Upper lobe of left lung (tissue), 6 donors: ENCODE measurements around the gene SPATA2. TPM values are rescaled to one million over a fixed set of nuclear protein-coding genes. Genes with fewer than 3 reads are reported as not detected.

Experiments used
- ATAC-seq, 2 donors: fragments of 200-7000 bp; cut with Tn5 transposase; one replicate each; pipeline ENCODE4 v1.9.1; 2022; ENCODE audit warnings: mild to moderate bottlenecking in 2 of 2, moderate library complexity in 2 of 2; ENCODE audit not compliant: low FRiP score in 2 of 2
- DNase-seq, 2 donors: peaks; one replicate each; pipeline ENCODE4 v3.0.0-alpha.2; 2019 to 2020
- H3K27ac ChIP-seq, 4 donors: fragments of 200-600 bp; sonication (generic); one replicate each; pipeline ENCODE4 v1.5.1; 2016 to 2019
- H3K27me3 ChIP-seq, 4 donors: fragments of 200-600 bp; sonication (generic); one replicate each; pipeline ENCODE4 v1.5.1; 2017 to 2019
- H3K36me3 ChIP-seq, 4 donors: fragments of 200-600 bp; sonication (generic); one replicate each; pipeline ENCODE4 v1.5.1; 2016 to 2019
- H3K4me1 ChIP-seq, 4 donors: fragments of 200-600 bp; sonication (generic); one replicate each; pipeline ENCODE4 v1.5.1; 2018 to 2019
- H3K4me3 ChIP-seq, 4 donors: fragments of 200-600 bp; sonication (generic); one replicate each; pipeline ENCODE4 v1.5.1; 2017 to 2019; ENCODE audit warnings: mild to moderate bottlenecking in 2 of 4, moderate library complexity in 1 of 4
- H3K9me3 ChIP-seq, 4 donors: fragments of 200-600 bp; sonication (generic); one replicate each; pipeline ENCODE4 v1.5.1; 2018 to 2019
- CTCF ChIP-seq, 6 experiments: fragments of 450-650 bp in 4 of 6; fragments of 200-600 bp in 2 of 6; sonication (generic) in 2 of 6; IDR thresholded peaks; one replicate each; pipeline ENCODE4 v1.5.1; 2016 to 2019; ENCODE audit warnings: antibody characterized with exemption in 6 of 6
- EP300 ChIP-seq, 4 donors: sonication (generic); formaldehyde crosslinking; IDR thresholded peaks; one replicate each; pipeline ENCODE4 v1.5.1; 2017; ENCODE audit warnings: antibody characterized with exemption in 4 of 4, control low read depth in 2 of 4
- POLR2A ChIP-seq, 4 donors: fragments of 450-650 bp; IDR thresholded peaks; one replicate each; pipeline ENCODE4 v1.5.1; 2016 to 2017; ENCODE audit warnings: antibody characterized with exemption in 4 of 4, mild to moderate bottlenecking in 2 of 4
- POLR2AphosphoS5 ChIP-seq, 2 donors: sonication (generic); formaldehyde crosslinking; IDR thresholded peaks; one replicate each; pipeline ENCODE4 v1.5.1; 2017; ENCODE audit warnings: antibody characterized with exemption in 2 of 2
- WGBS, 2 donors: methylation state at CpG; one replicate each; pipeline ENCODE4 v1.1.5; 2017 to 2018; 5-methylcytosine and 5-hydroxymethylcytosine counted together
- total RNA-seq, 6 donors: library from RNA; depleted of rRNA in 4 of 6; stranded (reverse); fragments of >200 nt in 4 of 6; gene quantifications; one replicate each; pipeline versions ENCODE4 v1.1.0 to v1.2.1, GENCODE V29; 2016 to 2021
- donor health status: DM: no; HTN: no; CAD: no; lungs with moderate emphysema.
- donor health status: DM: no; HTN: yes; CAD: no; lungs with severe emphysema.

Gene SPATA2
- total RNA-seq, 6 donors from 2014 or later: 5.1 to 9.4 (median 6.4) TPM

- peak in 1 of 2 donors; percentile 54 for ATAC-seq
- H3K36me3 ChIP-seq: peaks cover 31 to 91% (median 69%) of the 10 kb centered on the region in 4 donors
These were observed 39.8 kb upstream of the SPATA2 start for GRCh38 chr20:49955167-49955566.

GRCh38 chr20:49951151-49951550 lies 35.8 kb upstream of the SPATA2 start:
- TF ChIP-seq EP300 (IDR thresholded peaks at IDR 0.05): no peak
- no peak for TF ChIP-seq POLR2AphosphoS5 (IDR thresholded peaks at IDR 0.05)
- TF ChIP-seq POLR2A (IDR thresholded peaks at IDR 0.05): no peak
- TF ChIP-seq CTCF (IDR thresholded peaks at IDR 0.05): no peak
- no peak overlapping the region for H3K27ac ChIP-seq
- H3K27me3 ChIP-seq: no peaks in the 10 kb centered on the region
- no peak overlapping the region for H3K4me3 ChIP-seq
- DNase-seq: no peak
- H3K4me1 ChIP-seq: no peaks in the 10 kb centered on the region
- H3K36me3 ChIP-seq: peaks cover 51 to 95% (median 87%) of the 10 kb centered on the region in 4 donors
- no peak for ATAC-seq
- no peaks in the 10 kb centered on the region for H3K9me3 ChIP-seq
- WGBS, 2 donors: 86 to 96% methylated on average over 4 of the region's 4 CpGs

More at GRCh38 chr20:49955167-49955566, 39.8 kb upstream of the SPATA2 start:
- WGBS, 2 donors: 88 to 98% methylated on average over 3 of the region's 3 CpGs
- no peaks in the 10 kb centered on the region for H3K4me1 ChIP-seq
- H3K27me3 ChIP-seq: no peaks in the 10 kb centered on the region
- no peaks in the 10 kb centered on the region for H3K9me3 ChIP-seq
- TF ChIP-seq EP300 (IDR thresholded peaks at IDR 0.05): no peak
- no peak for TF ChIP-seq POLR2AphosphoS5 (IDR thresholded peaks at IDR 0.05)
- TF ChIP-seq POLR2A (IDR thresholded peaks at IDR 0.05): no peak
- no peak for TF ChIP-seq CTCF (IDR thresholded peaks at IDR 0.05)
- no peak overlapping the region for H3K27ac ChIP-seq
- H3K4me3 ChIP-seq: no peak overlapping the region
- DNase-seq: no peak

GRCh38 chr20:49948809-49949507 lies 33.6 kb upstream of the SPATA2 start:
- Histone ChIP-seq H3K4me3 (no peak overlapping the region), H3K27ac (no peak overlapping the region), H3K9me3 (no peaks in the 10 kb centered on the region), H3K27me3 (no peaks in the 10 kb centered on the region), H3K4me1 (peaks cover 0 to 7% (median 2%) of the 10 kb centered on the region in 4 donors), H3K36me3 (peaks cover 62 to 95% (median 87%) of the 10 kb centered on the region in 4 donors)
- no peak for ATAC-seq
- TF ChIP-seq EP300 (IDR thresholded peaks at IDR 0.05): no peak
- DNase-seq: no peak
- WGBS, 2 donors: 84 to 85% methylated on average over 11 of the region's 11 CpGs

- Histone ChIP-seq H3K36me3 (peaks cover 57 to 92% (median 80%) of the 10 kb centered on the region in 4 donors), H3K4me3 (no peak overlapping the region)
These were observed 32.8 kb upstream of the SPATA2 start for GRCh38 chr20:49948178-49948577.

More at GRCh38 chr20:49948178-49948577, 32.8 kb upstream of the SPATA2 start:
- H3K9me3 ChIP-seq: no peaks in the 10 kb centered on the region
- DNase-seq: no peak
- H3K4me1 ChIP-seq: peaks cover 0 to 8% (median 3%) of the 10 kb centered on the region in 4 donors
- TF ChIP-seq POLR2AphosphoS5 (IDR thresholded peaks at IDR 0.05) (no peak), POLR2A (IDR thresholded peaks at IDR 0.05) (no peak), EP300 (IDR thresholded peaks at IDR 0.05) (no peak), CTCF (IDR thresholded peaks at IDR 0.05) (no peak)
- no peaks in the 10 kb centered on the region for H3K27me3 ChIP-seq
- no peak overlapping the region for H3K27ac ChIP-seq
- ATAC-seq: no peak
- 79 to 90% methylated on average over 3 of the region's 3 CpGs for whole genome bisulfite sequencing, 2 donors
